ENCODE measurements around the gene JPH2.

The JPH2 gene

DNA sequence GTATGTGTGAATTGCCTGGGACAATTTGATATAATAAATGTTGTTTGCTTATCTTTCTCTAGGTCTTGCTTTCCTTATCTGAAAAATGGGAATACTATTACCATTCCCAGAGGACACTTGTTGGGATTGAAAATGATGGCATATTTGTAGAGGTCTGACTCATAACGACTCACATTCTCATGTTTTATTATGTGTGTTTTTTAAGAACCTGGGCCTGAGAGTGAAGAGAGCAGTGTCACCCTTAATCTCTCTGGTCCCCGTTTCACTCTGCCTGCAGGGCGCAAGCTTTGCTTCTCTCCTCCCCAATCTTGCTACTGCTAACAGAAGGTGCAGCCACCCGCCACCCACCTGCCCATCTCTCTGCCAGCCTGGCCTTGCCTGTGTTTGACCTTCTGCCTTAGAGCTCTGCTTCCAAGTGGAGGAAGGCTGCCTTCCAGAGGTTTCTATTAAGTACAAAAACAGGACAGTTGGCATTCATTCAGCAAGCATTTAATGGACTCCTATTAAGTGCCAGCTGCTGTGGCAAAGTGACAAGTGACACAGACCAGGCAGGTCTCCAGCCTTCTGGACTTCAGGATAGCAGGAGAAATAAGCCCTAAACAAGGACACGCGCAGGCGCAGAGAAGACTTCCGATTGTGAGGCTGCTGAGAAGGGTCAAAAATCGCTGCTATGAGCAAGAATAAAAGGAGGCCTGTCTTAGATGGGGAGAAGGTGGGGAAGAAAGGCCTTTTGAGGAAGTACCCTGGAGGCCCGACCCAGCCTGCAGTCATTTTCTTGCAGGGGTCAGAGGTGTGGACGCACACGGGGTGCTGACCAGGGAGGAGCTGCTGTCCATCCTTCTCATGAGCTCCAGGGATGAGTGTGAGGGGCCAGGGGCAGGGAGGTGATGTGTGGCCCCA is 112.5 kb downstream of the JPH2 start:
- no peak for DNase-seq

- no peak for DNase-seq
Observed at GRCh38 chr20:44073675-44074071, 113.3 kb downstream of the JPH2 start.

GRCh38 chr20:44073011-44073674 is 113.8 kb downstream of the JPH2 start:
- DNase-seq, result no peak

DNA sequence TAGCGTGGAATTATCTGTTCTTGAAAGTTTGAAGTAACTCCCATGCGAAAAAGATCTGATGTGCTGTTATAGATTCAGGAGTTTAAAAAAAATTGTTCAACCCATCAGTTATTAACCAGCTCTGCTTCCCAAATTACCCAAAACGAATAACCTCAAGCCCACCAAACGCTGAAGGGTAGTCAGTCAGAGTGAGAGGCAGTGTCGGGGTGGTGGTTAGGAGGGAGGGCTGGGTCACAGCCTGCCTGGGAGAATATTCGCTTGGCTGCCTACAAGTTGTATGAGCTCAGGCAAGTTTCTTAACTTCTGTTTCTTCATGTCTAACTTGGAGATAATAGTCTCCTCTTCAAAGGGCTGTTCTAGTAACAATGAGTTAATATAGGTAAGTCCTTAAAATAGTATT is 114.6 kb downstream of the JPH2 start:
- DNase-seq, result no peak

DNA sequence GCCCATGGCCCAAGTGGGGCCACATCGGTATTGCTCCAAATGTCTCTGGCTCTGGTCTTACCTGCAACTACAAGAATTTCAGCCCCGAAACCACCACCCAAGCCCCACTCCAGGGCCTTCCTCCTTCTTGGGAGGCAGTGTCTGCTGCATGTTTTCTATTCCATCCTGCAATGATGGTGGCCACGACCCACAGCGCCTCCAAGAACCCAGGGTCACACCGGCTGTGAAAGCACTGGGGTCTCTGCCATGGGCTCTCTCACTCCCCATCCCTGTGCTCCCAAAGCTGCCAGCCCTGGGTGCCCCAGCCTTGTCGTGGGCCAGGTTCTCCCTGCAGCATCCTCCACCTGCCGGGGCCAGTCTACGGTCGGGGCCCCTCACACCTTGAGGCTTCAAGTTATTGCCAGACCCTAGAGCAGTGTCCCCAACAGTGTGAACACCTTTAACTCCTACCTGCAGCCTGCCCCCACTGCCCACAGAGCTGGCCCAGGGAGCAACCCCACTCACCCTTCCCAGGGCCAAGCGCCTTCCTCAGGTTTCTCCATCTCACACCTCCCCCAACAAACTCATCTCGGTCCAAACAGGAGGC is 115.4 kb downstream of the JPH2 start:
- DNase-seq, result no peak

DNA sequence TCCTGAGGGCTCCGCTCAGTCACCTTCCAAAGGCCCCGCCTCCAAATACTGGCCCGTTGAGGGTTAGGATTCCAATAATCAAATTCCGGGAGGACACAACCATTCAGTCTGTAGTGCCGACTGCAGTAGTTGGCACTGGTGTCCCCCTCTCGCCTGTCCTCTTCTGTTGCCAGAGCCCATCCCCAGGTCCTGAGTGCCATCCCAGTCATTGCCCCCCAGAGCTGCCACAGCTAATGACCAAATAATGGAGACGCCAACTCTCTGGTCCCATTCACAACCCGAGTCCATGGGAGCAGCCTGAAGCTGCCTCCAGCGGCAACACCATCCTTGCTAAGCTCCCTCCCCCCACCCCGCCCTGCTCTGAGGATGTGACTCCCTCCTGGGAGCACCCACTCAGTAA is 115.9 kb downstream of the JPH2 start:
- no peak for DNase-seq

DNA sequence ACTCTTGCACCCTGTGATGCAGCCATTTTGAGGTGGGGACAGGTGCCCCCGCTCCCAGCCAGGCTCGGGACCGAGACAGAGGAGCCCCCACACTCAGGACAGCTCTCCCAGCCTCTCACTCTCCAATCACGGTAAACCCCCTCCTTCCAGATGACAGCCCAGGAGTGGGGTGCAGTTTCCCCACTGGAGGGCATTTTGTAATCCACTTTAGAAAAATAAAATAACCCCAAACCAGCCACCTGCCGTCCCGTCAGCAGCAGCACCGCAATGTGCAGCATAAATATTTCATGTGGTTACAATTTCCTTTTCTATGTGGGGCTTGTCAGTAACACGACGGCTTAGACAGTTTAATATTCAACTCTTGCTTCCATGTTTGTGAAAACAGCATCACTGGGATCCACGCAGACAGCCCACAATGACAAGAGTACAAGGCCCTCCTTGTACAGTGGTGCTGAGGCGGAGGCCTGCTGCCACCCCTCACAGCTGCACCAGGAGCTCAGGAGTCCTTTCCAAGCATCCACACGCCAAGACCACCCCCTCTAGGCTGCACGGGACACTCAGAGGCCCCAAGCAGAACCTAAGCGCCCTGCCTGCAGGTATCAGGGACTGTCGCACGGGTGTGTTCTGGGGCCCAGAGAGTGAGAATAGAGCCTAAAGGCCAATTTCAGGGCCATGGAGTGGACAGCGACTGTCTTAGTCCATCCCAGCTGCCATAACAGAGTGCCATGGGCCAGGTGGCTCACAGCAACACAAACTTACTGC is 116.7 kb downstream of the JPH2 start:
- peak; percentile 63 for DNase-seq

DNA sequence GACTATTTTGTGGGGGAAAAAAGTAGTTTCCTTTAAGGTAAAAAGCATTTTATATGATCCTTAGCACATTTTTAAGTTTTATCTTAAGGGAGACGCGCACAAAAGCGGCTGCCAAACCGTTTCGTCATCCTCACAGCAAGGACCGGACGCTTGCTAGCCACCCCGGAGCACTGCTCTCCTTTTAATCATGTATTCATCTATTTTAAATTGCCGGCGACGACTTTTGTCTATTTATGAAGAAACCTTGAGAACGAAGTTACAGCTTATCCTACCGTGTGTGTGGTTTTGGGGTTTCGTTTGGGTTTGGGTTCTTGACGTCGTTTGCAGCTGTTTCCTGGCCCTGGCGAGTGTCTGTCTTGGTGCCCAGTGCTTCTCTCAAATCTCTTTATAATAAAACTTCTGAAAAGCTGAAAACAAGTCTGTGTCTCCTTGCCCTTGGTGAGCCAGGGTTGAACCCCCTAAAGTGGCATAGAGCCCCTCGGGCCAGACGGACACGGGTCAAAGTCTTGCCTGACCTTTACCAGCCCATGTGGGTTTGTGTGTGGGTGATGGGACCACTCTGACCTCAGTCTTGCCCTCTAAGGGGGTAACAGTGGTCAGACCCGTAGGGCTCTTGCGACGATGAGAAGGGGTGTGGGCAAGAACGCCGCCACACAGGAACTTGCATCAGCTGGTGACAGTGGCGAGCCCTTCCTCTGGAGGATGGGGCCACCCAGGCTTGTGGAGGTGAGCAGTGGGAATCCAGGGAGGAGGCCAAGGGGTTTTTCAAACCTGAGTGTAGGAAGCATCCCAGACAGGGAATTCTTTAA is 117.6 kb downstream of the JPH2 start:
- peak; percentile 74 for DNase-seq

GRCh38 chr20:44068316-44069201 is 118.4 kb downstream of the JPH2 start:
- DNase-seq, result no peak

GRCh38 chr20:44067650-44068081 is 119.3 kb downstream of the JPH2 start:
- DNase-seq, result no peak

- no peak for DNase-seq
Observed at GRCh38 chr20:44066645-44067606, 120.1 kb downstream of the JPH2 start.

DNA sequence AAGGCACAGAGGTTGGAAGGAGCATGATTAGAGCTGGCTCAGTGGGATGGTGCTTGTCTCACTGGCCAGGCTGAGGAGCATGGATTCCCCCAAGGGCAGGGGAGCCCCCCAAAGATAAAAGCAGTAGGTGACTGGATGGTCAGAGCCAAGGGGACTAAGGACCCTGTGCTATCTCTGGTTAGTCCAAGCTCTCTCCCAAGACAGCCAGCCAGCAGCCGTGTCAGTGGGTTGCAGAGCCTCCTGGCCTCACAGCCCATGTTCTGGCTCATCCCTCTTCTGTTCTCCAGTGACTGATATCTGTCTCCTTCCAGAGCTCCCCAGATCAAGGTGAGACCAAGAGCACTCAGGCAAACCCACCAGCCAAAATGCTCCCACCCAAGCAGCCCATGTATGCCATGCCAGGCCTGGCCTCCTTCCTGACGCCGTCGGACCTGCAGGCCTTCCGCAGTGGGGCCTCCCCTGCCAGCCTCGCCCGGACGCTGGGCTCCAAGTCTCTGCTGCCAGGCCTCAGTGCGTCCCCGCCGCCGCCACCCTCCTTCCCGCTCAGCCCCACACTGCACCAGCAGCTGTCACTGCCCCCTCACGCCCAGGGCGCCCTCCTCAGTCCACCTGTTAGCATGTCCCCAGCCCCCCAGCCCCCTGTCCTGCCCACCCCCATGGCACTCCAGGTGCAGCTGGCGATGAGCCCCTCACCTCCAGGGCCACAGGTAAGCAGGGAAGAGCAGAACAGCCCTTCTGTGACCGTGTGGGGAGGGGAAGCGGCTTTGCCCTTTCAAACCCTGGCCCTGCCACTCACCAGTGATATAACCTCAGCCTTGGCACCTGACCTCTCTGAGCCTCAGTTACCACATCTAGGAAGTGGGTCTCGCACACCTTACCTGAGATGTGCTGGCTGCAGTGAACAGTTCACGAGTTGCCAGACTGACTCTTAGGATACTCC is 121.3 kb downstream of the JPH2 start:
- no peak for DNase-seq

DNA sequence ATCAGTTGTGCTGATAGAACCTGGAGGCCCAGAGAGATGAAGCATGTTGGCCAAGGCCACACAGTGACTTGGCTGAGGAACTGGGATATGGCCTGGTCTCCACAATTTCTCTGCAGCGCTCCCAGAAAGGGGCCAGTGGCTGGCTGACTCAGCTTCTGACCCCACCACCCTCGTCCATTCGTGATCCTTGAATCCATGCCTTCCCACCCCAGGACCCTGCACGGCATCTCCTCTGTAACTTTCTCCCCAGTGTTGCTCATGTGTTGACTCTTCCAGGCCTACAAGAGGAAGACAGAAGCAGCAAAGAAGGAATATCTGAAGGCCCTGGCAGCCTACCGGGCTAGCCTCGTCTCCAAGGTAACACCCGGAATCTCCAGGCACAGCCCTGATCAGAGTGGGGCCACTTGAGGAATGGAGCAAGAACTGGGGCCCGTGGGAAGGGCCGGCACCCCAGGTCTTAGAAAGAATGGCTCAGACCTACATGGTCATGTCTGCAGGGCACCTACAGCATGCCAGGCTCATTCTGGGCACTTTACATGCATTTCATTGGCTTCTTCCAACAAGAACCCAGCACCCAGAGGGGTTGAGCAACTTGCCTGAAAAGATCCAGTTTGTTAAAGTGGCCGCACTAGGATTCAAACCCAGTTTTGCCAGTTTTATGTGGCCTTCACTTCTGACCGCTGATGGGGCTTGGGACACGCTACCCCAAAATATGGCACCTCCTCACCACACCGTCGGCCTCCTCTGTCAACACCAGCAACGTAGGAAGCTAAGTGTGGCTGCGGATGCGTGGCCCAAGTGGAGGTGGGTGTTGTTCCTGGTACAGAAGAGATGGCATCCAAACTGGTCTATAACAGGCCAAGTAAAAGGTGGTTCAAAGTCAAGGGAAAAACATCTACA is 122.2 kb downstream of the JPH2 start:
- no peak for DNase-seq

Measured in CD4-positive, alpha-beta T cell treated with Interleukin-10 for 1 hour (primary cell).